ENCODE measurements around the gene GNB3.
"Not testable (repeated sequence)": the region's sequence is repeated elsewhere in the genome, so short reads cannot be mapped to it uniquely, and the experiment has no call there.

GRCh38 chr12:6874015-6874368 lies 33.3 kb downstream of the GNB3 start:
- TF ChIP-seq CEBPB (IDR thresholded peaks at IDR 0.05; ENCODE audit: low read depth); EZH2phosphoT487 (IDR thresholded peaks at IDR 0.05; ENCODE audit: borderline replicate concordance); ELF1 (IDR thresholded peaks at IDR 0.05; ENCODE audit: borderline replicate concordance, low read depth); ATF3 (IDR thresholded peaks at IDR 0.05); CTCF (IDR thresholded peaks at IDR 0.05 in 2 of 3, conservative IDR thresholded peaks at IDR 0.05 in 1 of 3; ENCODE audit: borderline replicate concordance in 1 of 3, insufficient read depth in 1 of 3, low read depth in 2 of 3, low read length in 2 of 3): not testable (repeated sequence)
- TF ChIP-seq, protein P1, sequence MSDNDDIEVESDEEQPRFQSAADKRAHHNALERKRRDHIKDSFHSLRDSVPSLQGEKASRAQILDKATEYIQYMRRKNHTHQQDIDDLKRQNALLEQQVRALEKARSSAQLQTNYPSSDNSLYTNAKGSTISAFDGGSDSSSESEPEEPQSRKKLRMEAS (IDR thresholded peaks at IDR 0.05): not testable (repeated sequence)

Data from HCT116 (cell line).